ENCODE data around the gene SDK1.

Gene SDK1

GRCh38 chr7:4079366-4079765 is 778.3 kb downstream of the SDK1 start:
- TF ChIP-seq POLR2A (IDR thresholded peaks at IDR 0.05; ENCODE audit: extremely low read depth, insufficient read length) (no peak), CTCF (IDR thresholded peaks at IDR 0.05; ENCODE audit: low read depth, low read length) (no peak), MAX (IDR thresholded peaks at IDR 0.05; ENCODE audit: low read depth, low read length) (no peak), MYC (IDR thresholded peaks at IDR 0.05; ENCODE audit: low read depth, low read length) (no peak)
- DNase-seq (ENCODE audit: low read depth): no peak
- H3K4me3 ChIP-seq (ENCODE audit: low read depth, low read length): no peak overlapping the region

GRCh38 chr7:4079956-4080355 is 778.9 kb downstream of the SDK1 start:
- no peak for TF ChIP-seq MAX (IDR thresholded peaks at IDR 0.05; ENCODE audit: low read depth, low read length)
- no peak for TF ChIP-seq MYC (IDR thresholded peaks at IDR 0.05; ENCODE audit: low read depth, low read length)
- no peak for TF ChIP-seq CTCF (IDR thresholded peaks at IDR 0.05; ENCODE audit: low read depth, low read length)
- TF ChIP-seq POLR2A (IDR thresholded peaks at IDR 0.05; ENCODE audit: extremely low read depth, insufficient read length): no peak
- no peak for DNase-seq (ENCODE audit: low read depth)
- no peak overlapping the region for H3K4me3 ChIP-seq (ENCODE audit: low read depth, low read length)

- TF ChIP-seq POLR2A (IDR thresholded peaks at IDR 0.05; ENCODE audit: extremely low read depth, insufficient read length): no peak
- TF ChIP-seq CTCF (IDR thresholded peaks at IDR 0.05; ENCODE audit: low read depth, low read length): no peak
- TF ChIP-seq MYC (IDR thresholded peaks at IDR 0.05; ENCODE audit: low read depth, low read length): no peak
- no peak for TF ChIP-seq MAX (IDR thresholded peaks at IDR 0.05; ENCODE audit: low read depth, low read length)
- DNase-seq (ENCODE audit: low read depth): no peak
- no peak overlapping the region for H3K4me3 ChIP-seq (ENCODE audit: low read depth, low read length)
Observed at GRCh38 chr7:4080954-4081353, 779.9 kb downstream of the SDK1 start.

- DNase-seq (ENCODE audit: low read depth): no peak
- H3K4me3 ChIP-seq (ENCODE audit: low read depth, low read length): no peak overlapping the region
- no peak for TF ChIP-seq MAX (IDR thresholded peaks at IDR 0.05; ENCODE audit: low read depth, low read length)
- no peak for TF ChIP-seq POLR2A (IDR thresholded peaks at IDR 0.05; ENCODE audit: extremely low read depth, insufficient read length)
- TF ChIP-seq CTCF (IDR thresholded peaks at IDR 0.05; ENCODE audit: low read depth, low read length): no peak
- no peak for TF ChIP-seq MYC (IDR thresholded peaks at IDR 0.05; ENCODE audit: low read depth, low read length)
Observed at GRCh38 chr7:4083513-4083912, 782.5 kb downstream of the SDK1 start.

GRCh38 chr7:4084271-4084670 is 783.2 kb downstream of the SDK1 start:
- no peak for TF ChIP-seq MYC (IDR thresholded peaks at IDR 0.05; ENCODE audit: low read depth, low read length)
- no peak for TF ChIP-seq POLR2A (IDR thresholded peaks at IDR 0.05; ENCODE audit: extremely low read depth, insufficient read length)
- TF ChIP-seq CTCF (IDR thresholded peaks at IDR 0.05; ENCODE audit: low read depth, low read length): no peak
- no peak for TF ChIP-seq MAX (IDR thresholded peaks at IDR 0.05; ENCODE audit: low read depth, low read length)
- DNase-seq (ENCODE audit: low read depth): no peak

More at GRCh38 chr7:4084271-4084670, 783.2 kb downstream of the SDK1 start:
- H3K4me3 ChIP-seq (ENCODE audit: low read depth, low read length): no peak overlapping the region

Measured in NB4 (cell line).